ENCODE results near the gene GLCE. TPM values are rescaled to one million over a fixed set of nuclear protein-coding genes. Genes with fewer than 3 reads are reported as not detected.

GLCE gene
- total RNA-seq, 1 donor from 2014 or later, result 7.6 TPM

GRCh38 chr15:69319384-69320375 is 159.2 kb downstream of the GLCE start:
- no peak for DNase-seq
- ATAC-seq (ENCODE audit: poor library complexity), result no peak
- intact Hi-C loops (cut with DNase I), result no loop called here

- ATAC-seq (ENCODE audit: poor library complexity) (no peak), DNase-seq (no peak)
- intact Hi-C loops (cut with DNase I), result no loop called here
Measured at GRCh38 chr15:69320977-69321554, 160.6 kb downstream of the GLCE start.

Other genes with a start within 250 kb of the GLCE start
- gene SPESP1, start 230.1 kb upstream of the GLCE start, total RNA-seq, result 7.6 TPM
- gene NOX5, start 145.9 kb upstream of the GLCE start, total RNA-seq, result not detected
- gene PAQR5, start 138.3 kb downstream of the GLCE start, total RNA-seq, result 0.73 TPM